Mesenchymal stem cell (in vitro differentiated cells and primary cell): ENCODE results near the gene PLXNB1.

Experiments used
- DNase-seq: peaks from one replicate; pipeline ENCODE4 v3.0.0-alpha.2; 2013
- H2AFZ ChIP-seq: one replicate; pipeline ENCODE4 v1.6.1; 2013; ENCODE audit warnings: low read depth, mild to moderate bottlenecking, control low read depth, inconsistent platforms, low read length, moderate library complexity
- H2AK5ac ChIP-seq: 2 replicates; pipeline ENCODE4 v1.6.1; 2013; ENCODE audit warnings: low read length, moderate library complexity, mild to moderate bottlenecking, inconsistent platforms; ENCODE audit not compliant: severe bottlenecking
- H2BK120ac ChIP-seq: one replicate; pipeline ENCODE4 v1.6.1; 2013; ENCODE audit warnings: low read depth, mild to moderate bottlenecking, inconsistent platforms, low read length, moderate library complexity
- H2BK12ac ChIP-seq, 2 experiments: one replicate each; pipeline ENCODE4 v1.6.1; 2013; ENCODE audit warnings: inconsistent platforms in 2 of 2, low read length in 2 of 2, mild to moderate bottlenecking in 2 of 2, moderate library complexity in 2 of 2, control low read depth in 1 of 2
- H2BK15ac ChIP-seq: one replicate; pipeline ENCODE4 v1.6.1; 2013; ENCODE audit warnings: mild to moderate bottlenecking, low read depth, inconsistent platforms; ENCODE audit not compliant: poor library complexity, severe bottlenecking
- H2BK5ac ChIP-seq: 2 replicates; pipeline ENCODE4 v1.6.1; 2013; ENCODE audit warnings: low read depth, mild to moderate bottlenecking, low read length, control low read depth, inconsistent platforms; ENCODE audit not compliant: poor library complexity, severe bottlenecking
- H3K14ac ChIP-seq, 2 experiments: one replicate each; pipeline ENCODE4 v1.6.1; 2013; ENCODE audit warnings: inconsistent platforms in 2 of 2, low read length in 2 of 2, control low read depth in 1 of 2, mild to moderate bottlenecking in 1 of 2, moderate library complexity in 1 of 2
- H3K18ac ChIP-seq, 2 experiments: one replicate each; pipeline ENCODE4 v1.6.1; 2013; ENCODE audit warnings: inconsistent platforms in 2 of 2, low read length in 2 of 2, control low read depth in 1 of 2, low read depth in 1 of 2, mild to moderate bottlenecking in 1 of 2
- H3K23ac ChIP-seq, 2 experiments: one replicate each; pipeline ENCODE4 v1.6.1; 2013; ENCODE audit warnings: inconsistent platforms in 2 of 2, low read length in 2 of 2, mild to moderate bottlenecking in 2 of 2, moderate library complexity in 2 of 2, control low read depth in 1 of 2
- H3K27ac ChIP-seq: 2 replicates; pipeline ENCODE4 v1.5.1; 2013; ENCODE audit warnings: mild to moderate bottlenecking, moderate library complexity, low read length, control low read depth, inconsistent platforms; ENCODE audit not compliant: poor library complexity, severe bottlenecking
- H3K27me3 ChIP-seq, 2 experiments: 2 replicates each; pipeline versions ENCODE4 v1.6.1 to v1.7.0; 2013; ENCODE audit warnings: low read length in 2 of 2, mild to moderate bottlenecking in 2 of 2, moderate library complexity in 2 of 2, control low read depth in 1 of 2, inconsistent platforms in 1 of 2; ENCODE audit not compliant: control insufficient read depth in 1 of 2, insufficient read depth in 1 of 2
- H3K36me3 ChIP-seq, 2 experiments: 2 replicates each; pipeline versions ENCODE4 v1.6.1 to v1.7.0; 2013; ENCODE audit warnings: low read length in 2 of 2, control low read depth in 1 of 2, inconsistent platforms in 1 of 2, low read depth in 1 of 2, mild to moderate bottlenecking in 1 of 2; ENCODE audit not compliant: insufficient read depth in 2 of 2, control insufficient read depth in 1 of 2
- H3K4ac ChIP-seq, 2 experiments: one replicate each; pipeline ENCODE4 v1.6.1; 2013; ENCODE audit warnings: inconsistent platforms in 2 of 2, low read length in 2 of 2, mild to moderate bottlenecking in 2 of 2, moderate library complexity in 2 of 2, control low read depth in 1 of 2, low read depth in 1 of 2
- H3K4me1 ChIP-seq: 2 replicates; pipeline ENCODE4 v1.6.1; 2013; ENCODE audit warnings: low read depth, low read length, control low read depth; ENCODE audit not compliant: control insufficient read depth, insufficient read depth
- H3K4me2 ChIP-seq: 2 replicates; pipeline ENCODE4 v1.6.1; 2013; ENCODE audit warnings: low read length, mild to moderate bottlenecking, inconsistent platforms; ENCODE audit not compliant: poor library complexity, severe bottlenecking
- H3K4me3 ChIP-seq, 2 experiments: 2 replicates each; pipeline versions ENCODE4 v1.5.1 to v1.7.0; 2013; ENCODE audit warnings: low read length in 2 of 2, mild to moderate bottlenecking in 2 of 2, control low read depth in 1 of 2, low read depth in 1 of 2; ENCODE audit not compliant: insufficient read depth in 1 of 2
- H3K79me1 ChIP-seq: replicated peaks from 2 replicates; pipeline ENCODE4 v1.6.1; 2013; ENCODE audit warnings: mild to moderate bottlenecking, control low read depth, low read length, inconsistent platforms; ENCODE audit not compliant: poor library complexity, severe bottlenecking
- H3K9ac ChIP-seq: 2 replicates; pipeline ENCODE4 v1.7.0; 2013; ENCODE audit warnings: mild to moderate bottlenecking, low read length, moderate library complexity
- H3K9me3 ChIP-seq: 2 replicates; pipeline ENCODE4 v1.7.0; 2013; ENCODE audit warnings: mild to moderate bottlenecking, low read length; ENCODE audit not compliant: control insufficient read depth
- H4K8ac ChIP-seq: one replicate; pipeline ENCODE4 v1.6.1; 2013; ENCODE audit warnings: inconsistent platforms, mild to moderate bottlenecking, low read length, moderate library complexity
- H4K91ac ChIP-seq: one replicate; pipeline ENCODE4 v1.6.1; 2013; ENCODE audit warnings: mild to moderate bottlenecking, low read length, inconsistent platforms
- WGBS: methylation state at CpG from one replicate; pipeline ENCODE4 v1.1.7; 2013; ENCODE audit warnings: mixed read lengths; 5-methylcytosine and 5-hydroxymethylcytosine counted together

PLXNB1 gene

GRCh38 chr3:48387634-48388033, 42.3 kb downstream of the PLXNB1 start:
- H2AK5ac ChIP-seq: no peak overlapping the region
- H3K4me3 ChIP-seq: no peak overlapping the region
- no peak for DNase-seq
- no peak overlapping the region for H3K23ac ChIP-seq
- H2BK12ac ChIP-seq: no peak overlapping the region
- H3K18ac ChIP-seq: no peak overlapping the region
- no peak overlapping the region for H3K4me2 ChIP-seq
- peaks cover 10% of the 10 kb centered on the region for H3K9me3 ChIP-seq
- H3K9ac ChIP-seq: no peak overlapping the region
- H2BK5ac ChIP-seq: no peak overlapping the region
- H3K36me3 ChIP-seq: no peaks in the 10 kb centered on the region
- no peaks in the 10 kb centered on the region for H3K4me1 ChIP-seq
- no peak overlapping the region for H3K27ac ChIP-seq
- H4K91ac ChIP-seq: no peak overlapping the region
- H4K8ac ChIP-seq: no peak overlapping the region
- no peak overlapping the region for H2BK120ac ChIP-seq
- no peak overlapping the region for H2AFZ ChIP-seq
- H3K4ac ChIP-seq: no peak overlapping the region
- H2BK15ac ChIP-seq: no peak overlapping the region
- no peaks in the 10 kb centered on the region for H3K79me1 ChIP-seq
- H3K27me3 ChIP-seq: peaks cover 0 to 4% of the 10 kb centered on the region in 2 experiments
- no peak overlapping the region for H3K14ac ChIP-seq

- no peaks in the 10 kb centered on the region for H3K79me1 ChIP-seq
- H4K91ac ChIP-seq: no peak overlapping the region
- H3K27me3 ChIP-seq: peaks cover 10 to 35% of the 10 kb centered on the region in 2 experiments
- WGBS: 68% methylated on average over 5 of the region's 5 CpGs
- no peak overlapping the region for H2BK5ac ChIP-seq
- no peak overlapping the region for H3K4ac ChIP-seq
- no peak overlapping the region for H2BK120ac ChIP-seq
- H3K36me3 ChIP-seq: no peaks in the 10 kb centered on the region
- H3K14ac ChIP-seq: no peak overlapping the region
- H3K4me3 ChIP-seq: no peak overlapping the region
- no peak overlapping the region for H3K23ac ChIP-seq
- H4K8ac ChIP-seq: no peak overlapping the region
- H2AK5ac ChIP-seq: no peak overlapping the region
- DNase-seq: no peak
- H3K9me3 ChIP-seq: no peaks in the 10 kb centered on the region
- H2BK15ac ChIP-seq: no peak overlapping the region
- no peak overlapping the region for H2AFZ ChIP-seq
- H3K9ac ChIP-seq: no peak overlapping the region
- H3K4me2 ChIP-seq: no peak overlapping the region
- no peak overlapping the region for H3K18ac ChIP-seq
- H3K27ac ChIP-seq: no peak overlapping the region
- no peak overlapping the region for H2BK12ac ChIP-seq
- H3K4me1 ChIP-seq: no peaks in the 10 kb centered on the region
These were observed 56.9 kb downstream of the PLXNB1 start for GRCh38 chr3:48372862-48373435.

- H3K27me3 ChIP-seq: peaks cover 10 to 30% of the 10 kb centered on the region in 2 experiments
- no peak overlapping the region for H4K8ac ChIP-seq
- 79% methylated on average over 7 of the region's 7 CpGs for WGBS
- H3K79me1 ChIP-seq: no peaks in the 10 kb centered on the region
- H2BK5ac ChIP-seq: no peak overlapping the region
- no peaks in the 10 kb centered on the region for H3K9me3 ChIP-seq
- H4K91ac ChIP-seq: no peak overlapping the region
- no peak overlapping the region for H3K4me2 ChIP-seq
- H3K4me3 ChIP-seq: no peak overlapping the region
- no peak overlapping the region for H2BK120ac ChIP-seq
- no peak overlapping the region for H3K27ac ChIP-seq
- no peaks in the 10 kb centered on the region for H3K4me1 ChIP-seq
- H2BK15ac ChIP-seq: no peak overlapping the region
- H2BK12ac ChIP-seq: no peak overlapping the region
- no peak for DNase-seq
- H3K36me3 ChIP-seq: no peaks in the 10 kb centered on the region
- no peak overlapping the region for H3K9ac ChIP-seq
- no peak overlapping the region for H3K23ac ChIP-seq
- H3K18ac ChIP-seq: no peak overlapping the region
- H3K14ac ChIP-seq: no peak overlapping the region
- H3K4ac ChIP-seq: no peak overlapping the region
- no peak overlapping the region for H2AFZ ChIP-seq
- H2AK5ac ChIP-seq: no peak overlapping the region
These were observed 57.5 kb downstream of the PLXNB1 start for GRCh38 chr3:48372377-48372770.

- Histone ChIP-seq H3K9ac (no peak within 1 kb of the TSS), H4K91ac (no peak within 1 kb of the TSS), H2BK12ac (no peak within 1 kb of the TSS), H2BK120ac (no peak within 1 kb of the TSS), H2AFZ (no peak within 1 kb of the TSS), H3K14ac (no peak within 1 kb of the TSS), H3K9me3 (no peaks in the 10 kb centered on the region), H3K23ac (no peak within 1 kb of the TSS), H3K4me2 (no peak within 1 kb of the TSS), H3K4me3 (no peak within 1 kb of the TSS), H2AK5ac (no peak within 1 kb of the TSS), H3K4me1 (peaks cover 1% of the 10 kb centered on the region), H3K27ac (no peak within 1 kb of the TSS), H3K4ac (no peak within 1 kb of the TSS), H3K27me3 (peaks cover 10 to 27% of the 10 kb centered on the region in 2 experiments), H2BK15ac (no peak within 1 kb of the TSS), H3K79me1 (no peaks in the 10 kb centered on the region), H3K18ac (no peak within 1 kb of the TSS), H4K8ac (no peak within 1 kb of the TSS), H3K36me3 (no peaks in the 10 kb centered on the region), H2BK5ac (no peak within 1 kb of the TSS)
- WGBS: 88% methylated on average over 11 of the region's 11 CpGs
- no peak for DNase-seq
These were observed 58.1 kb downstream of the PLXNB1 start, which contains the start of gene FBXW12 for GRCh38 chr3:48371651-48372376. TSS of gene FBXW12 (plus strand) at chr3:48372219. CDS start at chr3:48372768, 549 bp downstream.
